Measurements from ENCODE around the gene CREB3. TPM values are rescaled to one million over a fixed set of nuclear protein-coding genes. Genes with fewer than 3 reads are reported as not detected.

The CREB3 gene
- total RNA-seq, 6 donors from 2014 or later, result 27.2 to 61.3 (median 33.5) TPM

DNA sequence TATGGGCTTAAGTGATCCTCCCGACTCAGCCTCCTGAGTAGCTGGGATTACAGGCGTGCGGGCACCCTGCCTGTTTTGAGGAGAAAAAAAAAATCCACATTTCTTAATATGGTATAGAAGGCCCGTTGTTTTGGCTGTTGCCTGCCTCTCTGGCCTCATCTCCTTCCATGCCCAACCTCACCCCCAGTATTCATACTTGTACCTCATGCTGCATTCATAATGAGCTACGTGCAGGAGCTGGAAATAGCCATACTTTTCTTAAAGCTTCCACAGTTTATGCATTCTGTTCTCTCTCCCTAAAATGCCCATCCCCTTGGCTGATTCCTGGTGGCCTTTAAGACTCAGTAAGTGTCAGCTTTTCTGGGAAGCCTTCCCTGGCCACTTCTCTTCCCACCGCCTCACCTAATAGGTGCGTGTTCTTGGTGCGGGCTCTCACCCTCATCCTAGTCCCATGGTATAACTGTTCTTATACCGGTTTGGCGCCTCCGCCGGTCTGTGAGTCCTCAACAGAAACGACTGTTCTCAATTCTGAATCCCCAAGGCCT is 40.6 kb upstream of the CREB3 start:
- ATAC-seq (ENCODE audit: low FRiP score in 2 of 2) (no peak), DNase-seq (no peak)
- H3K36me3 ChIP-seq, result peaks cover 0 to 14% (median 8%) of the 10 kb centered on the region in 4 donors
- 81 to 84% methylated on average over 13 of the region's 13 CpGs for WGBS, 2 donors
- H3K27ac ChIP-seq, result peak overlapping the region; percentile 77 to 93 (median 89)
- no peaks in the 10 kb centered on the region for H3K9me3 ChIP-seq
- no peak overlapping the region for H3K4me3 ChIP-seq
- TF ChIP-seq POLR2A (IDR thresholded peaks at IDR 0.05) (no peak), POLR2AphosphoS5 (IDR thresholded peaks at IDR 0.05) (no peak), CTCF (IDR thresholded peaks at IDR 0.05) (no peak), EP300 (IDR thresholded peaks at IDR 0.05) (no peak)
- H3K27me3 ChIP-seq, result no peaks in the 10 kb centered on the region
- peaks cover 3 to 38% (median 24%) of the 10 kb centered on the region in 4 donors for H3K4me1 ChIP-seq

DNA sequence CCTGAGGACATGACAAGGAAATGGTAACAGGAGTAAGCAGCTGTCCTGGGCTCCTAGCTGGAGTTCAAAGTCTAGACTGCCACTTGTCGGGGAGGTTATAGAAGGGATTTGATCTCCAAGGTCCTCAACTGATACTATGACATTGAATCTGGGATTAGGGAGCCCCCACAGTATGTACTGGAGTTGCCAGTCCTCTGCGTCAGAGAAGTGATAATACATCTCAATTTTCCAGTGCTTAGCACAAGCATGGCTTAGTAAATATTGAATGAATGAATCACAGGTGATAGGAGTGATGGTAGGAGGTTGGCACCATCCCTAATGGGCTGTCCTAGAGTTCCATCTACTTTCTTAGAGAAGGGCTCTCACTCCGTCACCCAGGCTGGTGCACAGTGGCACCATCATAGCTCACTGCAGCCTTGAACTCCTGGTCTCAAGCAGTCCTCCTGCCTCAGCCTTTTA is 36.5 kb upstream of the CREB3 start:
- H3K4me1 ChIP-seq, result peaks cover 12 to 36% (median 26%) of the 10 kb centered on the region in 4 donors
- no peak overlapping the region for H3K4me3 ChIP-seq
- WGBS, 2 donors, result 86 to 98% methylated on average over 3 of the region's 3 CpGs
- H3K27ac ChIP-seq, result peak overlapping the region; percentile 66 to 83 (median 79)
- peaks cover 37 to 55% (median 48%) of the 10 kb centered on the region in 4 donors for H3K36me3 ChIP-seq
- DNase-seq (no peak), ATAC-seq (ENCODE audit: low FRiP score in 2 of 2) (no peak)
- TF ChIP-seq POLR2A (IDR thresholded peaks at IDR 0.05), result no peak
- no peak for TF ChIP-seq POLR2AphosphoS5 (IDR thresholded peaks at IDR 0.05)
- TF ChIP-seq EP300 (IDR thresholded peaks at IDR 0.05), result no peak
- no peak for TF ChIP-seq CTCF (IDR thresholded peaks at IDR 0.05)
- H3K27me3 ChIP-seq, result no peaks in the 10 kb centered on the region
- no peaks in the 10 kb centered on the region for H3K9me3 ChIP-seq

- peaks cover 44 to 61% (median 55%) of the 10 kb centered on the region in 4 donors for H3K36me3 ChIP-seq
- H3K4me3 ChIP-seq, result no peak overlapping the region
- peak; percentile 81 to 89 for ATAC-seq (ENCODE audit: low FRiP score in 2 of 2)
- TF ChIP-seq CTCF (IDR thresholded peaks at IDR 0.05) (peak; percentile 79 to 92 (median 88)), POLR2A (IDR thresholded peaks at IDR 0.05) (no peak), EP300 (IDR thresholded peaks at IDR 0.05) (peak in 2 of 4 donors; percentile 75 to 87), POLR2AphosphoS5 (IDR thresholded peaks at IDR 0.05) (peak; percentile 15 to 65)
- DNase-seq, result peak in 1 of 2 donors; percentile 71
- peaks cover 8 to 33% (median 21%) of the 10 kb centered on the region in 4 donors for H3K4me1 ChIP-seq
- H3K27me3 ChIP-seq, result no peaks in the 10 kb centered on the region
- no peaks in the 10 kb centered on the region for H3K9me3 ChIP-seq
- 39 to 42% methylated on average over 9 of the region's 9 CpGs for WGBS, 2 donors
- H3K27ac ChIP-seq, result peak overlapping the region; percentile 66 to 83 (median 79)
Observed at GRCh38 chr9:35696520-35697215, 35.8 kb upstream of the CREB3 start.

DNA sequence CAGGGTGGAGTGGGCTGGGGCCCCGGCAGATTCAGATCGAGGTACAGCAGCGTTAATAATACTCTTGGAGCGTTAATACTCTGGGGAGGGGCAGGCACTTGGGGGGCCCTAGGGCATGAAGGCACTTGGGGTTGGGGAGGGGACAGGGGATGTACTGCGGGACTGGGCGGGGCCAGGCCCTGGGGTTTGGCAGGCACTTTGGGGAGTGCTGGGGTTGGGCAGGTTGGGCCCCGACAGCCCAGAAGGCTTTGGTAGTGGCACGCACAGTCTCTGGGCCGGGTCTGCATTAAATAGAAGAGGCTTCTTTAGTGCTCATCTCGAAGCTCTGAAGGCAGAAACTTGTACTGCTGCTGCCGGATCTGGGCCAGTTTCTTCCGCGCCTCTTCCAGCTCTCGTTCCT is 35.0 kb upstream of the CREB3 start:
- Histone ChIP-seq H3K27me3 (no peaks in the 10 kb centered on the region), H3K4me1 (peaks cover 8 to 33% (median 20%) of the 10 kb centered on the region in 4 donors), H3K4me3 (no peak overlapping the region), H3K36me3 (peaks cover 47 to 70% (median 64%) of the 10 kb centered on the region in 4 donors), H3K27ac (peak overlapping the region; percentile 66 to 83 (median 79)), H3K9me3 (no peaks in the 10 kb centered on the region)
- TF ChIP-seq CTCF (IDR thresholded peaks at IDR 0.05) (no peak), POLR2AphosphoS5 (IDR thresholded peaks at IDR 0.05) (no peak), POLR2A (IDR thresholded peaks at IDR 0.05) (no peak), EP300 (IDR thresholded peaks at IDR 0.05) (no peak)
- peak; percentile 19 to 27 for ATAC-seq (ENCODE audit: low FRiP score in 2 of 2)
- peak in 1 of 2 donors; percentile 60 for DNase-seq
- 79 to 85% methylated on average over 14 of the region's 14 CpGs for WGBS, 2 donors

Data from upper lobe of left lung (tissue), 6 donors.